Measurements from ENCODE around the gene AGAP1.

AGAP1 gene

GRCh38 chr2:236160366-236161081, 666.7 kb downstream of the AGAP1 start:
- DNase-seq: no peak

- no peak for DNase-seq
These were observed 667.2 kb downstream of the AGAP1 start for GRCh38 chr2:236161082-236161462.

- no peak for DNase-seq
These were observed 667.7 kb downstream of the AGAP1 start for GRCh38 chr2:236161531-236161930.

- DNase-seq: no peak
These were observed 668.4 kb downstream of the AGAP1 start for GRCh38 chr2:236162031-236162845.

- DNase-seq: no peak
These were observed 669.1 kb downstream of the AGAP1 start for GRCh38 chr2:236162882-236163470.

- no peak for DNase-seq
These were observed 669.8 kb downstream of the AGAP1 start for GRCh38 chr2:236163471-236164200.

- DNase-seq: no peak
These were observed 670.5 kb downstream of the AGAP1 start for GRCh38 chr2:236164201-236164924.

GRCh38 chr2:236164925-236165841, 671.3 kb downstream of the AGAP1 start:
- no peak for DNase-seq

GRCh38 chr2:236165842-236166795, 672.3 kb downstream of the AGAP1 start:
- no peak for DNase-seq

- DNase-seq: no peak
These were observed 673.0 kb downstream of the AGAP1 start for GRCh38 chr2:236166796-236167296.

- DNase-seq: peak; percentile 34 to 61
These were observed 673.7 kb downstream of the AGAP1 start for GRCh38 chr2:236167297-236168109.

- peak; percentile 81 to 88 for DNase-seq
These were observed 674.6 kb downstream of the AGAP1 start, which contains the start of gene GBX2 for GRCh38 chr2:236168110-236169080. Gene GBX2 (minus strand): TSS chr2:236168386. CDS start chr2:236167971, 415 bp downstream.

GRCh38 chr2:236169151-236169721, 675.4 kb downstream of the AGAP1 start:
- DNase-seq: no peak

GRCh38 chr2:236169741-236170589, 676.1 kb downstream of the AGAP1 start:
- no peak for DNase-seq

GRCh38 chr2:236170590-236171165, 676.8 kb downstream of the AGAP1 start:
- no peak for DNase-seq

- no peak for DNase-seq
These were observed 677.4 kb downstream of the AGAP1 start for GRCh38 chr2:236171181-236171679.
